ENCODE data around the gene KCTD1. TPM values are rescaled to one million over a fixed set of nuclear protein-coding genes. Genes with fewer than 3 reads are reported as not detected.

KCTD1 gene
- polyA plus RNA-seq, 1 of the 3 experiments (the other 2 are of a cell fraction) = 12.8 TPM

- Histone ChIP-seq H3K27ac (ENCODE audit: low read depth in 2 of 2, low read length in 1 of 2) (no peak overlapping the region), H3K9me3 (no peaks in the 10 kb centered on the region), H3K4me3 (ENCODE audit: low read depth in 2 of 2, low read length in 1 of 2) (no peak overlapping the region; a peak in 1 of 4 replicates), H4K20me1 (ENCODE audit: insufficient read depth) (no peaks in the 10 kb centered on the region), H3K4me2 (no peak overlapping the region), H3K36me3 (replicated peaks in 1 of 2; ENCODE audit: control insufficient read depth in 1 of 2, insufficient read depth in 2 of 2, low read length in 1 of 2) (peaks cover 0 to under 1% of the 10 kb centered on the region in 2 experiments), H3K9ac (no peak overlapping the region), H3K27me3 (ENCODE audit: insufficient read depth) (no peaks in the 10 kb centered on the region), H3K79me2 (ENCODE audit: insufficient read depth) (no peaks in the 10 kb centered on the region), H2AFZ (ENCODE audit: low read depth) (no peak overlapping the region), H3K4me1 (ENCODE audit: control insufficient read depth in 1 of 2, insufficient read depth in 2 of 2, low read depth in 1 of 2, low read length in 1 of 2) (peaks cover 0 to 3% of the 10 kb centered on the region in 2 experiments; a peak in 1 of 4 replicates), H3F3A (replicated peaks; ENCODE audit: insufficient read depth) (no peaks in the 10 kb centered on the region), H3K9me2 (no peaks in the 10 kb centered on the region)
- peak; percentile 65 for DNase-seq
- ChIA-PET CTCF (interaction anchor here (0.6 to 2.0 kb wide), 15 partner anchors 9 to 85 kb away, joined by 3 to 12 read pairs (median 5); no protein-coding TSS in a partner anchor), POLR2A (no interaction called here)
- 75% methylated on average over 4 of the region's 4 CpGs for WGBS (ENCODE audit: low lambda C conversion rate)
- TF ChIP-seq RAD21 (IDR thresholded peaks at IDR 0.05; ENCODE audit: low read length) (peak; percentile 46), SMC3 (IDR thresholded peaks at IDR 0.05; ENCODE audit: low read depth, low read length) (0 out of 2 replicates have a peak, but pooled peaks have one; percentile 23), CTCF (IDR thresholded peaks at IDR 0.05) (peak; percentile 61), USF1 (IDR thresholded peaks at IDR 0.05; ENCODE audit: borderline replicate concordance, low read depth) (no peak)
These were observed 79.4 kb downstream of the KCTD1 start for GRCh38 chr18:26468931-26469340.

- Histone ChIP-seq H3K9me2 (no peaks in the 10 kb centered on the region), H3K27me3 (ENCODE audit: insufficient read depth) (no peaks in the 10 kb centered on the region), H3K36me3 (replicated peaks in 1 of 2; ENCODE audit: control insufficient read depth in 1 of 2, insufficient read depth in 2 of 2, low read length in 1 of 2) (no peaks in the 10 kb centered on the region), H3K4me3 (ENCODE audit: low read depth in 2 of 2, low read length in 1 of 2) (no peak overlapping the region), H3K27ac (ENCODE audit: low read depth in 2 of 2, low read length in 1 of 2) (no peak overlapping the region), H3F3A (replicated peaks; ENCODE audit: insufficient read depth) (no peaks in the 10 kb centered on the region), H3K4me1 (ENCODE audit: control insufficient read depth in 1 of 2, insufficient read depth in 2 of 2, low read depth in 1 of 2, low read length in 1 of 2) (peaks cover 4% of the 10 kb centered on the region in 2 experiments; a peak in 1 of 4 replicates), H3K4me2 (no peak overlapping the region), H3K79me2 (ENCODE audit: insufficient read depth) (no peaks in the 10 kb centered on the region), H3K9ac (no peak overlapping the region), H4K20me1 (ENCODE audit: insufficient read depth) (no peaks in the 10 kb centered on the region), H3K9me3 (no peaks in the 10 kb centered on the region), H2AFZ (ENCODE audit: low read depth) (no peak overlapping the region)
- ChIA-PET CTCF (interaction anchor here (1.2 kb wide), 1 partner anchor 82 kb away, joined by 4 read pairs; no protein-coding TSS in a partner anchor), POLR2A (no interaction called here)
- DNase-seq = no peak
- 93% methylated on average over 5 of the region's 10 CpGs for WGBS (ENCODE audit: low lambda C conversion rate)
- TF ChIP-seq ELF1 (IDR thresholded peaks at IDR 0.05) (no peak), FOSL2 (IDR thresholded peaks at IDR 0.05; ENCODE audit: borderline replicate concordance, low read depth) (no peak), FOXM1 (IDR thresholded peaks at IDR 0.05; ENCODE audit: low read depth) (no peak), SMC3 (IDR thresholded peaks at IDR 0.05; ENCODE audit: low read depth, low read length) (no peak), FOXJ3 (CRISPR knock-in tag; IDR thresholded peaks at IDR 0.05) (no peak), TAF1 (IDR thresholded peaks at IDR 0.05; ENCODE audit: borderline replicate concordance, low read depth, low read length) (no peak), REST (IDR thresholded peaks at IDR 0.05; ENCODE audit: low read depth, low read length) (no peak), RFX5 (IDR thresholded peaks at IDR 0.05; ENCODE audit: low read length) (no peak), TCF12 (IDR thresholded peaks at IDR 0.05) (no peak), EP300 (IDR thresholded peaks at IDR 0.05; ENCODE audit: borderline replicate concordance in 1 of 2, low read depth in 1 of 2, low read length in 1 of 2) (no peak), YY1 (IDR thresholded peaks at IDR 0.05; ENCODE audit: low read depth) (no peak), USF2 (IDR thresholded peaks at IDR 0.05; ENCODE audit: borderline replicate concordance, low read depth, low read length) (no peak), TEAD4 (IDR thresholded peaks at IDR 0.05; ENCODE audit: borderline replicate concordance, insufficient read depth) (no peak), POLR2AphosphoS5 (IDR thresholded peaks at IDR 0.05; ENCODE audit: low read depth, low read length) (no peak), EZH2phosphoT487 (IDR thresholded peaks at IDR 0.05; ENCODE audit: borderline replicate concordance, low read depth) (no peak), GABPA (IDR thresholded peaks at IDR 0.05; ENCODE audit: low read depth) (no peak), MAX (IDR thresholded peaks at IDR 0.05; ENCODE audit: low read depth) (no peak), RCOR1 (IDR thresholded peaks at IDR 0.05; ENCODE audit: low read length) (no peak)
These were observed 82.3 kb downstream of the KCTD1 start for GRCh38 chr18:26466026-26466425.
